ENCODE measurements around the gene DCHS1.
A peak's percentile ranks its signal among the peaks of the same experiment; 100 is the strongest.
"Not testable (repeated sequence)": the region's sequence is repeated elsewhere in the genome, so short reads cannot be mapped to it uniquely, and the experiment has no call there.

DCHS1 gene
- long read RNA-seq, donor 1, full-length matches to known transcripts = 1 of 1 reads
- long read RNA-seq, donor 1, partial matches to known transcripts = 0 of 1 reads
- long read RNA-seq, donor 1, other reads (novel, unspliced or antisense) = 0 of 1 reads
- long read RNA-seq, donor 2 = 0 reads
- long read RNA-seq, donor 3, partial matches to known transcripts = 45 of 45 reads
- long read RNA-seq, donor 3, other reads (novel, unspliced or antisense) = 0 of 45 reads
- long read RNA-seq, donor 4 = 0 reads
- long read RNA-seq, donor 5 = 0 reads
- long read RNA-seq, donor 6 = 0 reads
- long read RNA-seq, donor 7, partial matches to known transcripts = 6 of 6 reads
- long read RNA-seq, donor 7, other reads (novel, unspliced or antisense) = 0 of 6 reads
- long read RNA-seq, donor 8 = 0 reads

GRCh38 chr11:6655790-6656583 lies at the start of gene DCHS1:
Gene DCHS1, minus strand, starts transcription at chr11:6655809. Its CDS starts 14,196 bp downstream, at chr11:6641613.
- peak; percentile 72 for DNase-seq

GRCh38 chr11:6703247-6704063 lies 47.8 kb upstream of the DCHS1 start:
- DNase-seq = peak; percentile 8

- not testable (repeated sequence) for DNase-seq
Observed at GRCh38 chr11:6701955-6702354, 46.3 kb upstream of the DCHS1 start.

GRCh38 chr11:6695377-6695776 lies 39.8 kb upstream of the DCHS1 start:
- DNase-seq = no peak

GRCh38 chr11:6694229-6694535 lies 38.6 kb upstream of the DCHS1 start:
- no peak for DNase-seq

- no peak for DNase-seq
Observed at GRCh38 chr11:6693342-6694228, 38.0 kb upstream of the DCHS1 start.

- DNase-seq = no peak
Observed at GRCh38 chr11:6692128-6692527, 36.5 kb upstream of the DCHS1 start.

- not testable (repeated sequence) for DNase-seq
Observed at GRCh38 chr11:6690431-6691132, 35.0 kb upstream of the DCHS1 start.

- DNase-seq = no peak
Observed at GRCh38 chr11:6687876-6688275, 32.3 kb upstream of the DCHS1 start.

- no peak for DNase-seq
Observed at GRCh38 chr11:6686006-6686405, 30.4 kb upstream of the DCHS1 start.

GRCh38 chr11:6684068-6684467 lies 28.5 kb upstream of the DCHS1 start:
- peak; percentile 8 for DNase-seq

GRCh38 chr11:6682936-6683861 lies 27.6 kb upstream of the DCHS1 start, which contains the start of gene MRPL17:
Gene MRPL17, minus strand, starts transcription at chr11:6683340. Its CDS starts 44 bp downstream, at chr11:6683296.
- DNase-seq = peak; percentile 97

- no peak for DNase-seq
Observed at GRCh38 chr11:6682591-6682935, 27.0 kb upstream of the DCHS1 start.

GRCh38 chr11:6681949-6682348 lies 26.3 kb upstream of the DCHS1 start:
- peak; percentile 10 for DNase-seq

GRCh38 chr11:6681505-6681904 lies 25.9 kb upstream of the DCHS1 start:
- no peak for DNase-seq

- DNase-seq = no peak
Observed at GRCh38 chr11:6677018-6677417, 21.4 kb upstream of the DCHS1 start.

GRCh38 chr11:6674862-6675261 lies 19.3 kb upstream of the DCHS1 start:
- DNase-seq = no peak

- DNase-seq = no peak
Observed at GRCh38 chr11:6674219-6674597, 18.6 kb upstream of the DCHS1 start.

GRCh38 chr11:6673523-6674218 lies 18.1 kb upstream of the DCHS1 start:
- no peak for DNase-seq
